AG04449 (cell line): Measurements from ENCODE around the gene MRPL23.

Experiments
- CTCF ChIA-PET: fragments of 350-600 bp; formaldehyde crosslinking; extraction: SDS; loops from one replicate; lab custom pipeline; 2021; ENCODE audit warnings: antibody characterized with exemption; lab: Yijun Ruan, JAX
- POLR2A ChIA-PET: fragments of 400-600, 350-600 bp; formaldehyde crosslinking; extraction: SDS; loops from one replicate; lab custom pipeline; 2020; ENCODE audit warnings: antibody characterized with exemption, inconsistent platforms; lab: Yijun Ruan, JAX
- DNase-seq: peaks from one replicate; pipeline ENCODE4 v3.0.0-alpha.2; 2010; ENCODE audit warnings: low read depth, low spot score
- H3K4me3 ChIP-seq: 2 replicates; pipeline ENCODE4 v1.5.1; 2011; ENCODE audit warnings: low read depth, mild to moderate bottlenecking, control low read depth, low read length
- TF ChIP-seq, protein P1 (sequence below): IDR thresholded peaks from one replicate; pipeline ENCODE4 v1.5.1; 2011; ENCODE audit warnings: mild to moderate bottlenecking, moderate library complexity, low read length, control low read depth, inconsistent platforms; ENCODE audit not compliant: insufficient read depth; ENCODE audit errors: missing control alignments

MRPL23 gene

DNA sequence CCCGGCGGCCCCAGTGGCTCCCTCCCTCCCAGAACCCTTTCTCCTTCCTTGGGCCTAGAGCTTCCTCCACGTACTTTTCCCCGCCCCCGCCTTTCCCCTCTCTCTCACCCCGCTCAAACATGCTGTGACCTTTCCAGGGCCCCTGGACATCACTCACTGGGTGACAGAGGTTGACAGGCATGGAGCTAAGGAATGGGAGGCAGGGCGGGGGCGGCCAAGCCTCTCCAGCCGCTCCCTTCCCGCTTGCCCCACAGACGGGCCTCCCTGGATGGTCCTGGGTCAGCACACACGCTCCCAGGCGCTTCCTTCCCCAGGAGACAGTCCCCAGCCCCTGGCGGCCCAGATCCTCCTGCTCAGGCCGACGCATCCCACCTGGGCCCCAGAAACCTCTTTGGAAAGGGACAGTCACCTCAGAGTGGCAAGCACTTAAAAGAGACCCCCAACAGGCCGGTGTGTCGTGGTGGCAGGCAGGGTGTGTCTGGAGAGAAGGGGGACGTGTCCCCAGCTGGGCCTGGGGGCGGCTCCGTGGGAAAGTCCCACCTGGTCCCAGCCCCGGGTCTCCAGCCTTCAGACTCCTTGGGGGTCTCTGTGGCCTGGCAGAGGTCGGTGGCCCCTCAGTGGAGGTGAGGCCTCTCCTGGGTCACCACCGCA, 41.7 kb downstream of the MRPL23 start:
- TF ChIP-seq, protein P1, sequence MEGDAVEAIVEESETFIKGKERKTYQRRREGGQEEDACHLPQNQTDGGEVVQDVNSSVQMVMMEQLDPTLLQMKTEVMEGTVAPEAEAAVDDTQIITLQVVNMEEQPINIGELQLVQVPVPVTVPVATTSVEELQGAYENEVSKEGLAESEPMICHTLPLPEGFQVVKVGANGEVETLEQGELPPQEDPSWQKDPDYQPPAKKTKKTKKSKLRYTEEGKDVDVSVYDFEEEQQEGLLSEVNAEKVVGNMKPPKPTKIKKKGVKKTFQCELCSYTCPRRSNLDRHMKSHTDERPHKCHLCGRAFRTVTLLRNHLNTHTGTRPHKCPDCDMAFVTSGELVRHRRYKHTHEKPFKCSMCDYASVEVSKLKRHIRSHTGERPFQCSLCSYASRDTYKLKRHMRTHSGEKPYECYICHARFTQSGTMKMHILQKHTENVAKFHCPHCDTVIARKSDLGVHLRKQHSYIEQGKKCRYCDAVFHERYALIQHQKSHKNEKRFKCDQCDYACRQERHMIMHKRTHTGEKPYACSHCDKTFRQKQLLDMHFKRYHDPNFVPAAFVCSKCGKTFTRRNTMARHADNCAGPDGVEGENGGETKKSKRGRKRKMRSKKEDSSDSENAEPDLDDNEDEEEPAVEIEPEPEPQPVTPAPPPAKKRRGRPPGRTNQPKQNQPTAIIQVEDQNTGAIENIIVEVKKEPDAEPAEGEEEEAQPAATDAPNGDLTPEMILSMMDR = no peak
- no peak for DNase-seq
- POLR2A ChIA-PET = no interaction called here
- H3K4me3 ChIP-seq = no peak overlapping the region
- CTCF ChIA-PET = interaction anchor here (1.1 kb wide), 1 partner anchor 41 kb away, joined by 3 read pairs; the partner anchor contains the start of gene MRPL23

DNA sequence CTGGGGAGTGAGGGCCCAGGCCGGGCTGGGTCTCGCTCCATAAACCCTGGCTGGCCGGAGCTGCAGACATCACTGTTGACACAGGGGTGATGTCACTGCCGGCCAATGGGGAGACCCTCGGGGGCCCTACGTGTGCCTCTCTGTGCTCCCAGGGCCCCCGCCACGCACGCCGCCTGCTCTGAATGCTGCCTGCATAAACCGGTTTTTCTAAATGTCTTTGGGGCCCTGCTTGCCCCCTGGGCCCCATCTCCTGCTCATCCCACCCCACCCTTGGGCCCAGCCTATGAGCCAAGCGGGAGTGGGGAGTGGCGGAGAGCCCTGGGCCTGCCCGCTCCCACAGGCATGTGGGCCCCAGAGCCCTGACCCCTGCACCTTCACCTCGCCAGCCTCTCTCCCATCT, 42.8 kb downstream of the MRPL23 start:
- POLR2A ChIA-PET = no interaction called here
- CTCF ChIA-PET = no interaction called here
- DNase-seq = no peak
- no peak overlapping the region for H3K4me3 ChIP-seq
- TF ChIP-seq, protein P1 = no peak

- H3K4me3 ChIP-seq = no peak overlapping the region
- DNase-seq = no peak
- TF ChIP-seq, protein P1 = no peak
- POLR2A ChIA-PET = no interaction called here
- CTCF ChIA-PET = interaction anchor here (1.3 to 1.5 kb wide), 2 partner anchors 10 to 13 kb away, joined by 3 to 5 read pairs; no protein-coding TSS in a partner anchor
Observed at GRCh38 chr11:1990872-1991578, 43.9 kb downstream of the MRPL23 start.

GRCh38 chr11:1992111-1992510, 45.0 kb downstream of the MRPL23 start:
- ChIA-PET CTCF (interaction anchor here (1.3 to 1.5 kb wide), 2 partner anchors 12 kb away, joined by 3 to 5 read pairs; no protein-coding TSS in a partner anchor), POLR2A (no interaction called here)
- no peak for DNase-seq
- TF ChIP-seq, protein P1 = no peak
- H3K4me3 ChIP-seq = no peak overlapping the region

- no peak overlapping the region for H3K4me3 ChIP-seq
- no peak for DNase-seq
- CTCF ChIA-PET = interaction anchor here (2.8 kb wide), 1 partner anchor 342 kb away, joined by 9 read pairs; no protein-coding TSS in a partner anchor
- POLR2A ChIA-PET = interaction anchor here (0.6 kb wide), 1 partner anchor 26 kb away, joined by 5 read pairs; no protein-coding TSS in a partner anchor
- TF ChIP-seq, protein P1 = no peak
Observed at GRCh38 chr11:1994121-1994520, 47.0 kb downstream of the MRPL23 start.

GRCh38 chr11:1997755-1998154, 50.6 kb downstream of the MRPL23 start, which contains the start of gene H19:
TSS of gene H19 (minus strand) at chr11:1997842.
- POLR2A ChIA-PET = no interaction called here
- no peak within 1 kb of the TSS for H3K4me3 ChIP-seq
- CTCF ChIA-PET = interaction anchor here (0.7 to 3.3 kb wide), 13 partner anchors 28 to 345 kb away, joined by 3 to 22 read pairs (median 5); partner anchors contain the start of gene KRTAP5-6
- no peak for DNase-seq
- TF ChIP-seq, protein P1 = no peak
